ENCODE results near the gene MCRS1.

The MCRS1 gene

GRCh38 chr12:49566361-49566760, 1.6 kb downstream of the MCRS1 start:
- Mint-ChIP-seq H3K4me1 (peaks cover 68% of the 10 kb centered on the region), H3K4me3 (no peak overlapping the region), H3K36me3 (ENCODE audit: low read depth) (peaks cover 29% of the 10 kb centered on the region), H3K27me3 (peaks cover 3% of the 10 kb centered on the region), H3K9me3 (no peaks in the 10 kb centered on the region), H3K27ac (no peak overlapping the region)
- ATAC-seq (no peak), DNase-seq (no peak)

DNA sequence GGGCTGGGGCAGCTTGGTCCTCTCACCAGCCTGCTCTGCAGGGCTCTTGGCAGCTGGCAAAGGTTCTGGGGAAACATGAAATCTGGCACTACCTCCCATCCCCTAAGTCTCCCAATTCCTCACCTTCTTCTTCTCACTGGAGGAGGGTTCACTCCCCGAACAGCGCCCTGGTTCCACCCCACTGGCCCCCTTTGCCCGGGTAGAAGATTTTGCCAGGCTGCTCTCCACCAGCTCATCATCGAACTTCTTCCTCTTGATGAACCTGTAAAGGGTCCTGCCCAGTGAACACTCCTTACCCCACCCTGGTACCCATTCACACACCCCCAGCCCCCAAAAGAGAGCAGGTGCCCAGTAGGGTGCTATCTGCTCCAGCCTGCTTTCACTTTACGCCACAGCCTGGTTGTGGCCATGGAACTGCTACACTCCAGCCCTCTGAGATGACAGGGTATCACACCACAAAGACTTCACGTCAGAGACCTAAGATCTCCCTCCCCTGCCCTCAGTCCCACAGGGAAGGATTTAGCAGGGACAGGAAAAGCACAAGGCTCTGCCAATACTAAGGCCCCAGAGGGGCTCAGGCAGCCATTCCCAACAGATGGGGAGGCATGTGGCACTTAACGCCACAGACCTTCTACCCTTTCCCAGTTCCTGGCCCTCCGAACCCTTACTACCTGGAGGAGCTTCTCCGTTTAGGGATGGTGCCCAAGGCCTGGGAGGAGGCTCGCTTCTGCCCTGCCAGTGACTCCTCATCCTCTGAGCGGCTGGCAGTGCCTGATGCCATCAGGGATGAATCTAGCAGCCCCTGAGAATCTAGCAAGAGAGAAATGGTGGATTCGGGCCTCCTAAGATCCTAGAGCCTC, 2.3 kb downstream of the MCRS1 start:
- H3K27ac Mint-ChIP-seq = peak overlapping the region; percentile 55
- DNase-seq (no peak), ATAC-seq (no peak)
- no peaks in the 10 kb centered on the region for H3K9me3 Mint-ChIP-seq
- H3K36me3 Mint-ChIP-seq (ENCODE audit: low read depth) = peaks cover 32% of the 10 kb centered on the region
- H3K27me3 Mint-ChIP-seq = peaks cover 3% of the 10 kb centered on the region
- H3K4me1 Mint-ChIP-seq = peaks cover 69% of the 10 kb centered on the region
- H3K4me3 Mint-ChIP-seq = peak overlapping the region; percentile 18

GRCh38 chr12:49564686-49565405, 3.1 kb downstream of the MCRS1 start:
- ATAC-seq (no peak), DNase-seq (no peak)
- H3K4me1 Mint-ChIP-seq = peaks cover 66% of the 10 kb centered on the region
- no peaks in the 10 kb centered on the region for H3K9me3 Mint-ChIP-seq
- H3K27ac Mint-ChIP-seq = no peak overlapping the region
- peaks cover 3% of the 10 kb centered on the region for H3K27me3 Mint-ChIP-seq
- no peak overlapping the region for H3K4me3 Mint-ChIP-seq
- peaks cover 36% of the 10 kb centered on the region for H3K36me3 Mint-ChIP-seq (ENCODE audit: low read depth)

GRCh38 chr12:49563951-49564685, 3.8 kb downstream of the MCRS1 start:
- no peak for DNase-seq
- Mint-ChIP-seq H3K4me1 (peaks cover 66% of the 10 kb centered on the region), H3K4me3 (no peak overlapping the region), H3K9me3 (no peaks in the 10 kb centered on the region), H3K36me3 (ENCODE audit: low read depth) (peaks cover 38% of the 10 kb centered on the region), H3K27me3 (peaks cover 3% of the 10 kb centered on the region), H3K27ac (no peak overlapping the region)
- ATAC-seq = no peak

DNA sequence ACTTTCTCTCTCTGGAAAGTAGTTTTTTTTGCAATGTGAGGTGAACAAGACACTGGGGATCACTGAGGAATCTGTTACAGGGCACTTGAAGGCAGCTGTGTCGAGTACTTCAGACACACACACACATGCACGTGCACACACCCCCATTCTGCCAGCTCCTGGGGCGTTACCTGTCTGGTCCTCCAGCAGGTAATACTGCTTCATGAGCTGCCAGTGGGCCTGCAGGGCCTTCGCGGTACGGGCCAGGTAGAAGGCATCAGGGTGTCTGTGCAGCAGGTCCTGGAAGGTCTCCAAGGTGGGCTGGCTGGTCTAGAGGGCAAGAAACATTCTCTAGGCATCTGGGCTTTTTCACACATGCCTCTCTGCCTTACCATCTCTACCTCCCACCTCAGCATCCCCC, 5.1 kb downstream of the MCRS1 start:
- H3K27me3 Mint-ChIP-seq = peaks cover 2% of the 10 kb centered on the region
- no peak overlapping the region for H3K27ac Mint-ChIP-seq
- H3K9me3 Mint-ChIP-seq = no peaks in the 10 kb centered on the region
- H3K4me3 Mint-ChIP-seq = no peak overlapping the region
- ATAC-seq (no peak), DNase-seq (no peak)
- H3K36me3 Mint-ChIP-seq (ENCODE audit: low read depth) = peaks cover 38% of the 10 kb centered on the region
- peaks cover 56% of the 10 kb centered on the region for H3K4me1 Mint-ChIP-seq

GRCh38 chr12:49562233-49562632, 5.7 kb downstream of the MCRS1 start:
- Mint-ChIP-seq H3K27ac (no peak overlapping the region), H3K27me3 (no peaks in the 10 kb centered on the region), H3K4me3 (no peak overlapping the region), H3K36me3 (ENCODE audit: low read depth) (peaks cover 34% of the 10 kb centered on the region), H3K4me1 (peaks cover 50% of the 10 kb centered on the region), H3K9me3 (no peaks in the 10 kb centered on the region)
- no peak for ATAC-seq
- no peak for DNase-seq

- Mint-ChIP-seq H3K9me3 (no peaks in the 10 kb centered on the region), H3K4me3 (peak overlapping the region; percentile 18), H3K27ac (peak overlapping the region; percentile 32), H3K36me3 (ENCODE audit: low read depth) (peaks cover 34% of the 10 kb centered on the region), H3K27me3 (no peaks in the 10 kb centered on the region), H3K4me1 (peaks cover 40% of the 10 kb centered on the region)
- ATAC-seq (peak; percentile 56), DNase-seq (peak; percentile 35)
These were observed 7.2 kb downstream of the MCRS1 start for GRCh38 chr12:49560695-49561094.

- Mint-ChIP-seq H3K27me3 (no peaks in the 10 kb centered on the region), H3K9me3 (no peaks in the 10 kb centered on the region), H3K36me3 (ENCODE audit: low read depth) (peaks cover 31% of the 10 kb centered on the region), H3K4me3 (no peak overlapping the region), H3K27ac (no peak overlapping the region), H3K4me1 (peaks cover 27% of the 10 kb centered on the region)
- DNase-seq = no peak
- no peak for ATAC-seq
These were observed 8.8 kb downstream of the MCRS1 start for GRCh38 chr12:49559011-49559675.

DNA sequence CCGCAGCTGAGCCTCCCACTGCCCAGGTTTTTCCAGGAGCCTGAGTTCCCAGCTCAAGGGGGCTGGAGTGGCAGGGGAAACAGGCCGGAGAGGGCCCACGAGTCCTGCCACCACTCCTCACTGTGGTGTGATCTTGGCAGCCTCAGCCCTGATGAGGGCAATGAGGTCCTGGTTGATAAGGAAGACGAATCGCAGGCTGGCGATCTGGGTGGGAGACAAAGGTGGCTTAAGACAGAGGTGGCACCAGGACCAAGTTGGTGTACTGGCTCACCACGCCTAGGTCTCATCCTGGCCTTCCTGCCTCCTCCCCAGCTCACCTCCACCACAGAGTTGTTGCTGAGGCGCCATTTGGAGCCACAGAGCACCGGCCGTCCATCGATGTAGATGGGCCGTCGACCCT, 9.4 kb downstream of the MCRS1 start:
- no peak overlapping the region for H3K27ac Mint-ChIP-seq
- peaks cover 22% of the 10 kb centered on the region for H3K4me1 Mint-ChIP-seq
- peaks cover 27% of the 10 kb centered on the region for H3K36me3 Mint-ChIP-seq (ENCODE audit: low read depth)
- H3K9me3 Mint-ChIP-seq = no peaks in the 10 kb centered on the region
- H3K27me3 Mint-ChIP-seq = no peaks in the 10 kb centered on the region
- ATAC-seq (no peak), DNase-seq (no peak)
- no peak overlapping the region for H3K4me3 Mint-ChIP-seq

DNA sequence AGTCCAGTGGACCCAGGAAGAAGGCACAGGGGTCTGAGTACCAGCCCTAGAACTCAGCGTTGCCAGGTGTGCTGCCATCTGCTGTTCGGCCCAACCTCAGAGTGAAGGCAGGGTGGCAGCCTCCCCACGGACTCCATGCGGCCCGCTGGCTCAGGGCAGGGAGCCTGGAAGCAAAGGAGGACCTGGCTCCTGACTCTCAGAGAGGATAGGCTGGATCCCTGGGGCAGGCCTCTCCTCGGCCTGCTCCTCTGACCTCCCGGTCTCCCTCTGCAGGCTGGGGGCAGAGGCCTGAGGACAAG, 10.1 kb downstream of the MCRS1 start:
- Mint-ChIP-seq H3K9me3 (no peaks in the 10 kb centered on the region), H3K27ac (no peak overlapping the region), H3K36me3 (ENCODE audit: low read depth) (peaks cover 24% of the 10 kb centered on the region), H3K27me3 (no peaks in the 10 kb centered on the region), H3K4me1 (peaks cover 22% of the 10 kb centered on the region), H3K4me3 (no peak overlapping the region)
- DNase-seq (no peak), ATAC-seq (no peak)

DNA sequence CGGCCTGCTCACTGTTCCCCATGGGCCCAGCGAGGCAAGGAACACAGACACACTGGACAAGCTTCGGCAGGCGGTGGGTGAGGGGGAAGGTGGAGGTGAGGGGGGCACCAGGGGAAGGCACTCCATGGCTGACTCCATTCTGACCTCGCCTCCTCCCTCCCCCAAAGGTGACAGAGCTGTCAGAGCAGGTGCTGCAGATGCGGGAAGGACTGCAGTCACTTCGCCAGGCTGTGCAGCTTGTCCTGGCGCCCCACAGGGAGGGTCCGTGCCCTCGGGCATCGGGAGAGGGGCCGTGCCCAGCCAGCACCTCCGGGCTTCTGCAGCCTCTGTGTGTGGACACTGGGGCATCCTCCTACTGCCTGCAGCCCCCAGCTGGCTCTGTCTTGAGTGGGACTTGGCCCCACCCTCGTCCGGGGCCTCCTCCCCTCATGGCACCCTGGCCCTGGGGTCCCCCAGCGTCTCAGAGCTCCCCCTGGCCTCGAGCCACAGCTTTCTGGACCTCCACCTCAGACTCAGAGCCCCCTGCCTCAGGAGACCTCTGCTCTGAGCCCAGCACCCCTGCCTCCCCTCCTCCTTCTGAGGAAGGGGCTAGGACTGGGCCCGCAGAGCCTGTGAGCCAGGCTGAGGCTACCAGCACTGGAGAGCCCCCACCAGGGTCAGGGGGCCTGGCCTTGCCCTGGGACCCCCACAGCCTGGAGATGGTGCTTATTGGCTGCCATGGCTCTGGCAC, 10.6 kb downstream of the MCRS1 start:
- peaks cover 22% of the 10 kb centered on the region for H3K36me3 Mint-ChIP-seq (ENCODE audit: low read depth)
- peaks cover 22% of the 10 kb centered on the region for H3K4me1 Mint-ChIP-seq
- ATAC-seq (no peak), DNase-seq (no peak)
- no peak overlapping the region for H3K27ac Mint-ChIP-seq
- H3K9me3 Mint-ChIP-seq = no peaks in the 10 kb centered on the region
- H3K4me3 Mint-ChIP-seq = no peak overlapping the region
- H3K27me3 Mint-ChIP-seq = no peaks in the 10 kb centered on the region

DNA sequence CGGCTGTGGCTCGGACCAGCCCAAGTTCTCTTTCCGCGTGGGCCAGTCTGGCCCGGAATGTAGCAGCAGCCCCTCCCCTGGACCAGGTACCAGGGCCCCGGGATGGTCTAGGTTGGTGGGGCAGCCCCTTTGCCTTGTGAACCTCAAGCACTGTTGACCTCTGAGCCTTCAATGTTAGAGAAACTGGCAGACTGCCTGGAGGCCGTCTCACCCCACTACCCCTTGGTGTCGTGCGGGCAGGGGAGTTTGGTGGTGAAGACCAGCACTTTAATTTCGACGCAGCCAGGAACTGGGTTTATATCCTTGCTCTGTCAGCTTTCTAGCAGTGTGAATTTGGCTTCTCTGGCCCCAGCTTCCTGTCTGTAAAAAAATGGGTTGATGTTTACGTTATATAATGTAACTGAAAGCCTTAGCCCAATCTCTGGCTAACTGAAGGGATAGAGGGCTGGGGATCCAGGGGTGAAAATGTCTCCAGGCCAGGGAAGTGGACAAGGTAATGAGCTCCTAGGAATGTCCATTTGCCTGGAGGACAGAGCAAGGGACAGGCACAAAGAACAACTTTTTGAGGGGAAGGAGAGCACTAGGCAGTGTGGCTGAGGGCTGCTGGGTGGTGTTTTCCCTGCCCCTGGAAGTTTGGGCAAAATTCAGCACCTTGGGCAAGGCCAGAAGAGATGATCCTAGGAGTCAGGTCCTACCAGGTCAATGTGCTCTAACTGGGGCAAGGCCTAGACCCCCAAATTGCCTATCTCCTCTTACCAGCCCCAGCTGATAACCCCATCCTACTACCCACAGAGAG, 11.4 kb downstream of the MCRS1 start:
- Mint-ChIP-seq H3K4me1 (peaks cover 15% of the 10 kb centered on the region), H3K9me3 (no peaks in the 10 kb centered on the region), H3K4me3 (no peak overlapping the region), H3K27ac (no peak overlapping the region), H3K36me3 (ENCODE audit: low read depth) (peaks cover 15% of the 10 kb centered on the region), H3K27me3 (no peaks in the 10 kb centered on the region)
- DNase-seq (no peak), ATAC-seq (no peak)

DNA sequence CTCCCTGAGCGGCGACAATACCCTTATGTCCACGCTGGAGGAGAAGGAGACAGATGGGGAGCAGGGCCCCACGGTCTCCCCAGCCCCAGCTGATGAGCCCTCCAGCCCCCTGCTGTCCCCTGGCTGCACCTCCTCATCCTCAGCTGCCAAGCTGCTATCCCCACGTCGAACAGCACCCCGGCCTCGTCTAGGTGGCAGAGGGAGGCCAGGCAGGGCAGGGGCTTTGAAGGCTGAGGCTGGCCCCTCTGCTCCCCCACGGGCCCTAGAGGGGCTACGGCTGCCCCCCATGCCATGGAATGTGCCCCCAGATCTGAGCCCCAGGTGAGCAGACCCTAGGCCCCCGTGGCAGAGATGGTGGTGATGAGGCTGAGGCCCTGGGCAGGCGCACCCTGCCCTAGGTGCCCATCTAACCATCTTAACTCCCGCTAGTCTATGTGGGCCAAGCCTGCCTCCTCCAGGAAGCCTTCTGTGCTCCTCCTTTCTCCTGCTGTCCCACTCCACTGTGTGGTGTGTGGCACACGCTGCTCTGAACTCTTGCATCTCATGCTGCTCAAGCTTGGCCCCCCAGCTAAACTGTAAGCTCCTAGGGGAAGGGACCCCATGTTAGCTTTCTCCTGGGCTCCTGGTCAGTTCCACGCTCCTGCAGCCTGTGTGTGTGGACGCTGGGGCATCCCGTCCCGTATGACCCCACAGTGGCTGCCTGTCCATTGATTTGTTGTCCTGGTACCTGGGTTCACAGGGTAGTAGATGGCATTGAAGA, 12.1 kb downstream of the MCRS1 start:
- ATAC-seq (no peak), DNase-seq (no peak)
- Mint-ChIP-seq H3K36me3 (ENCODE audit: low read depth) (peaks cover 14% of the 10 kb centered on the region), H3K9me3 (no peaks in the 10 kb centered on the region), H3K4me3 (no peak overlapping the region), H3K27ac (no peak overlapping the region), H3K4me1 (peaks cover 7% of the 10 kb centered on the region), H3K27me3 (peaks cover under 1% of the 10 kb centered on the region)

Data from activated naive CD8-positive, alpha-beta T cell treated with anti-CD3 and anti-CD28 coated beads, Interleukin-2, amount 50 U/mL, for 24 hours (primary cell).